B cell (primary cell): Measurements from ENCODE around the gene HTR3A.

ENCODE experiments used
- CTCF ChIP-seq: fragments of 200-600 bp; IDR thresholded peaks from one replicate; pipeline ENCODE4 v1.8.0; 2022; ENCODE audit warnings: antibody characterized with exemption, mild to moderate bottlenecking
- EZH2 ChIP-seq: IDR thresholded peaks from 2 replicates; pipeline ENCODE4 v1.6.1; 2012; ENCODE audit warnings: borderline replicate concordance, low read depth, mild to moderate bottlenecking, moderate library complexity, low read length; ENCODE audit not compliant: insufficient read depth, poor library complexity, severe bottlenecking

GRCh38 chr11:113954235-113954634, 20.7 kb upstream of the HTR3A start:
- TF ChIP-seq EZH2 (no peak), CTCF (no peak)
